NB4 (cell line): ENCODE measurements around the gene A4GALT.
"Not testable (repeated sequence)": the region's sequence is repeated elsewhere in the genome, so short reads cannot be mapped to it uniquely, and the experiment has no call there.

Source experiments
- POLR2A ChIP-seq: IDR thresholded peaks from 2 replicates; pipeline ENCODE4 v1.6.1; 2011; ENCODE audit warnings: mild to moderate bottlenecking; ENCODE audit not compliant: insufficient read length; ENCODE audit errors: extremely low read depth
- TF ChIP-seq, protein P1 (sequence below): IDR thresholded peaks from 2 replicates; pipeline ENCODE4 v1.6.1; 2011; ENCODE audit warnings: low read depth, low read length
- TF ChIP-seq, protein P2 (sequence below): IDR thresholded peaks from one replicate; pipeline ENCODE4 v1.5.1; 2012; ENCODE audit warnings: low read depth, low read length

DNA sequence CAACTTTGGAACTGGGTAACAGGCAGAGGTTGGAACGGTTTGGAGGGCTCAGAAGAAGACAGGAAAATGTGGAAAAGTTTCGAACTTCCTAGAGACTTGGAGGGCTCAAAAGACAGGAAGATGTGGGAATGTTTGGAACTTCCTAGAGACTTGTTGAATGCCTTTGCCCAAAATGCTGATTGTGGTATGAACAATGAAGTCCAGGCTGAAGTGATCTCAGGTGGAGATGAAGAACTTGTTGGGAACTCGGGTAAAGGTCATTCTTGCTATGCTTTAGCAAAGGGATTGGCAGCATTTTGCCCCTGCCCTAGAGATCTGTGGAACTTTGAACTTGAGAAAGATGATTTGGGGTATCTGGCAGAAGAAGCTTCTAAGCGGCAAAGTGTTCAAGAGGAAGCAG, 42.7 kb downstream of the A4GALT start:
- TF ChIP-seq, protein P1, sequence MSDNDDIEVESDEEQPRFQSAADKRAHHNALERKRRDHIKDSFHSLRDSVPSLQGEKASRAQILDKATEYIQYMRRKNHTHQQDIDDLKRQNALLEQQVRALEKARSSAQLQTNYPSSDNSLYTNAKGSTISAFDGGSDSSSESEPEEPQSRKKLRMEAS: not testable (repeated sequence)
- TF ChIP-seq, protein P2, sequence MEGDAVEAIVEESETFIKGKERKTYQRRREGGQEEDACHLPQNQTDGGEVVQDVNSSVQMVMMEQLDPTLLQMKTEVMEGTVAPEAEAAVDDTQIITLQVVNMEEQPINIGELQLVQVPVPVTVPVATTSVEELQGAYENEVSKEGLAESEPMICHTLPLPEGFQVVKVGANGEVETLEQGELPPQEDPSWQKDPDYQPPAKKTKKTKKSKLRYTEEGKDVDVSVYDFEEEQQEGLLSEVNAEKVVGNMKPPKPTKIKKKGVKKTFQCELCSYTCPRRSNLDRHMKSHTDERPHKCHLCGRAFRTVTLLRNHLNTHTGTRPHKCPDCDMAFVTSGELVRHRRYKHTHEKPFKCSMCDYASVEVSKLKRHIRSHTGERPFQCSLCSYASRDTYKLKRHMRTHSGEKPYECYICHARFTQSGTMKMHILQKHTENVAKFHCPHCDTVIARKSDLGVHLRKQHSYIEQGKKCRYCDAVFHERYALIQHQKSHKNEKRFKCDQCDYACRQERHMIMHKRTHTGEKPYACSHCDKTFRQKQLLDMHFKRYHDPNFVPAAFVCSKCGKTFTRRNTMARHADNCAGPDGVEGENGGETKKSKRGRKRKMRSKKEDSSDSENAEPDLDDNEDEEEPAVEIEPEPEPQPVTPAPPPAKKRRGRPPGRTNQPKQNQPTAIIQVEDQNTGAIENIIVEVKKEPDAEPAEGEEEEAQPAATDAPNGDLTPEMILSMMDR: not testable (repeated sequence)
- TF ChIP-seq POLR2A: not testable (repeated sequence)
